ENCODE data around the gene SLC22A1.

DNA sequence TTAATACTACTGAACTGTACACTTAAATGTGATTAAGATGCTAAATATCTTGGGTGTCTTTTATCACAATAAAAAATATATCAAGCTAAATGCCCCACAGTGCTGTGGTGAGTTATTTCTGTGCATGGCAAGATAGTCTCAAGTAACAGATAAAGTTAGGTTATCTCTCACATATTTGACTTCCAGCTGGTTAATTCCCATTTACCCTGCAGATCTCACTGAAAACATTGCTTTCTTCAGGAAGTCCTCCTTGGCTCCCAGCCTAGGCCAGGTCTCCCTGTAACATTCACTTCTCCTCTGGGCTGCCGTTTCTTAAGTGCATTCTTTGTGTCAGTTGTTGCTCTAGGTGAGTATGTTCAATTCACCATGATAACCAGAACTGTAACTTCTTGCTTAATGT is 59.1 kb downstream of the SLC22A1 start:
- TF ChIP-seq YY1 (IDR thresholded peaks at IDR 0.05; ENCODE audit: insufficient read depth, insufficient read length) (no peak), SUZ12 (IDR thresholded peaks at IDR 0.05; ENCODE audit: extremely low read depth, insufficient read depth, insufficient read length) (no peak)

All from NT2/D1 (cell line).